ENCODE measurements around the gene MCF2L.

MCF2L gene

GRCh38 chr13:113086031-113086750 is 117.2 kb downstream of the MCF2L start:
- no peak for DNase-seq

DNA sequence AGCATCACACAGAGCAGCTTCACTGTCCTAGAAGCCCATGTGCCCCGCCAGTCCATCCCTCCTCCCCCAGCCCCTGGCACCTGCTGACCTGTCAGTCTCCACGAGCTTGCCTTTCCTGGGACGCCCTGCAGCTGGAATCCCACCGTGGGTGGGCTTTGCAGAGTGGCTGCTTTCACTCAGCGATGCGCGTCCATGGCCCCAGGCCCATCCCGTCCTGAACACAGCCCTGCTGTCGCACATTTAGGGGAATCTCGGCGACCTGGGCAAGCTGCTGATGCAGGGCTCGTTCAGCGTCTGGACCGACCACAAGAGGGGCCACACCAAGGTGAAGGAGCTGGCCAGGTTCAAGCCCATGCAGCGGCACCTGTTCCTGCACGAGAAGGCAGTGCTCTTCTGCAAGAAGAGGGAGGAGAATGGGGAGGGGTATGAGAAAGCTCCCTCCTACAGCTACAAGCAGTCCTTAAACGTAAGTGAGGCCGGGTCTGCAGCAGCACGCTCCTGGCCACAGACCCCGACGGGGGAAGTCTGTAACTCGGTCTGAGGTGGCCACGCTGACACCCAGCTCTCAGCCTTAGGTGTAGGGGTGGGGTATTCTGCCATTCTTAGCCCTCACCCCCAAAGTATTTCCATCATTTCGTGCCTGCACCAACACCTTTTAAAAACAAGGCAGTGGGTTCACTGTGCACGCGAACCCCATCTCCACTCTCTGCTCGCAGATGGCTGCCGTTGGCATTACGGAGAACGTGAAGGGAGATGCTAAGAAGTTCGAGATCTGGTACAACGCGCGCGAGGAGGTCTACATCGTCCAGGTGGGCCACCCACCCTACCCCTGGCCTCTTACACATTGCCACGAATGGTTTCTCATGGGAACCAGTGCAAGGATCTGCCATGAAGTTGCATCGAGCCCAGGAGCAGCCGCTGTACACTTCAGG is 118.2 kb downstream of the MCF2L start:
- no peak for DNase-seq

- no peak for DNase-seq
Observed at GRCh38 chr13:113087923-113088690, 119.1 kb downstream of the MCF2L start.

GRCh38 chr13:113088691-113089020 is 119.6 kb downstream of the MCF2L start:
- DNase-seq = no peak

GRCh38 chr13:113089693-113090414 is 120.8 kb downstream of the MCF2L start:
- DNase-seq = no peak

GRCh38 chr13:113090415-113090770 is 121.4 kb downstream of the MCF2L start:
- DNase-seq = no peak

DNA sequence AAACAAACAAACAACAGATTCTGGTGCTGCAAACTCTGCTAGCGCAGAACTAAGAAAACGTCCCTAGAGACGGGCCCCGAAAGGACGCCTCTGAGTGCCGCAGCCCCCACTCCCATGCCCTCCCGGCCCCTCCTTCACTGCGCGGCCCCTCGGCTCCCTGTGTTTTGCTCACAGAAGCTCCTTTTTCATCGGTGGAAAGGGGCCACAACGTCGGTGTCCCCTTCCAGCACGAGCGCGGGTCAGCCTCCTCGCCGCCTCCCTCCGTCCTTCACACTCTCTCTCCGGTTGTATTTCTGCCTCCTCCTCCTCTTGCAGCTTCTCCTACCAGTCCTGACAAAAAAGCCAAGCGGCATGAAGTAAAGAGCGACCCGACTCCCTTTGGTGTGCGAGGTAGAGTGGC is 121.8 kb downstream of the MCF2L start:
- no peak for DNase-seq

GRCh38 chr13:113091211-113091771 is 122.3 kb downstream of the MCF2L start:
- DNase-seq = no peak

- no peak for DNase-seq
Observed at GRCh38 chr13:113091891-113092775, 123.1 kb downstream of the MCF2L start.

DNA sequence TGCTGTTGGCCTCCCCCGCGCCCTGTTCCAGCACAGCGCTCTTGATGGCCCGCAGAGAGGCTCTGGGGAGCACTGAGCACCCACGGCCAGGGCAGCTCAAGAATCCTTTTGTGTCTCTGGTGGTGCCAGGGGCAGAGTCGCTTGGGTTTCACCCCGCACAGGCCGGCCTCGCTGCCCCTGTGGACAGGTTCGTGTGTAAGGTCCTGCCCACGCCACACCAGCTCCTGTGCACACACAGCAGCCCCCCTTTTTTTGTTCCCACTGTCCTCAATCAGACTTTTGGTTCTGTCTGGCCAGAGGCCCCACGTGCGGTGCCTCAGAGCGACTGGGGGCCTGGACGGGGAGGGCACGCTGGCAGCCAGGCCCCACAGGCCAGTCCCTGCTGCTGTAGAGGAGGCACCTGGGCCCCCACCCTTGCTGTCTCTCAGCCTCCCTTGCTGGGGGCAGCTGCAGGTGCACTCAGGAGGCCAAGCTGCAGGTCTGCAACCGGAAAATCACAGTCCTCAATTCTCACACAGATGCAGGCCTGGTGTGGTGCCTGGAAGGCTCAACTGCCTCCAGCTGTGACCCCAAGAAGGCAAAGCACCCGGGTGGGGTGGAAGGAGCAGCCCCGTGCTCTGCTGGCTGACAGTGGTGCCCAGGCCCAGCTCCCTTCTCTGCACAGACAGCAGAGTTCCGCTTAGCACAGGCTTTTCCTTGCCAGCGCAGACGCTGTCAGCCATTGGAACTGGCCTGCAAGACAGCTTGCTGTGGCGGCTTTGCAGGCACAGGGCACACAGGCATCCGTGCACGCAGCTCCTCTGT is 124.0 kb downstream of the MCF2L start:
- DNase-seq = no peak

DNA sequence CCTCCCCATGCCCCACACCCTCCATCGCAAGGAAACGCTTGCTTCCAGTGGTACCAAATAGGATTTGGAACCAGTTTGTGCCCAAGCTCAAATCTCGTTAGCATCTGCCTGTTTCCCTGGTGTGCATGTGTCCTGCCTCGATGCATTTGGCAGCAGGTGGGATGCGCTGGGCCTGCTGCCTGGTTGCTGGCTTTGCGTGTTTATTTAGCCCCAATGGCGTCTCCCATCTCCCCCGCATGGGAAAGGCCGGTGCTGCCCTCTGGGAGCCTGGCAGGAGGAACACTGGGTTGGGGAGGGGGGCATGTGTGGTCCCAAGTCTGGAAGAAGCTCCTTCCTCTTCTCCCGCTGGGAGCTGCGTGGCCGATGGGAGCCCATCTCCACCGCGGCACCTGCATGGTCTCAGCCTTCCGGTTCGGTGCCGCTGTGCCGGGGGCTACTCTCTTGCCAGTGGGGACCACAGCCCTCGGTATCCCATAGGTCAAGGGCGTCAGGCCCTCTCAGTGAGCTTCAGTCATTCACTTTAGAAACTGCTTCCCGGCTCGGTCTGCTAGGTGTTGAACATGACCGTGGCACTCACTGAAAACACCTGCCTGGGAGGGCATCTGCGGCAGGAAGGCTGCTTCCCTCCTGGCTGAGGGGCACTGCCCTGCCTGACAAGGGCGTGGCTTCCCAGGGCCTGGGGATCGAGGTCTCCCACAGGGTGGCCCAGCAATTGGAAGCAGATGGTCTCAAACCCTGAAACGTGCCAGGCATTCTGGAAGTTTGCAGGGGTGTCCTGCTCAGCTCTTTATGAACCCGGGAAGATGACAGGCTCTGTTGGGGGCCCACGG is 124.8 kb downstream of the MCF2L start:
- DNase-seq = no peak

GRCh38 chr13:113094410-113094800 is 125.4 kb downstream of the MCF2L start:
- no peak for DNase-seq

GRCh38 chr13:113095146-113096051 is 126.4 kb downstream of the MCF2L start:
- no peak for DNase-seq

- no peak for DNase-seq
Observed at GRCh38 chr13:113096052-113096744, 127.2 kb downstream of the MCF2L start.

GRCh38 chr13:113096745-113097305 is 127.8 kb downstream of the MCF2L start:
- no peak for DNase-seq

GRCh38 chr13:113097651-113098050 is 128.6 kb downstream of the MCF2L start:
- DNase-seq = no peak

GRCh38 chr13:113098162-113098732 is 129.2 kb downstream of the MCF2L start:
- no peak for DNase-seq
